ENCODE data around the gene ASAP3. TPM values are rescaled to one million over a fixed set of nuclear protein-coding genes. Genes with fewer than 3 reads are reported as not detected.

ASAP3 gene
- total and polyA plus RNA-seq, 2 of the 4 experiments (the other 2 are of a cell fraction), result 18.6 to 18.8 TPM

GRCh38 chr1:23481026-23481597, 2.9 kb downstream of the ASAP3 start:
- Histone ChIP-seq H3K56ac (ENCODE audit: extremely low read depth, insufficient read depth, low read length) (no peak overlapping the region), H3K79me1 (ENCODE audit: low read depth in 1 of 2, low read length in 2 of 2) (peaks cover 15 to 56% of the 10 kb centered on the region in 2 experiments), H3K9ac (ENCODE audit: low read depth, low read length) (no peak overlapping the region), H3K14ac (replicated peaks; ENCODE audit: low read depth, low read length) (no peak overlapping the region), H3K18ac (ENCODE audit: low read depth, low read length) (no peak overlapping the region), H3K4me1 (ENCODE audit: control insufficient read depth, insufficient read depth, low read length) (peaks cover 10% of the 10 kb centered on the region; the same call in 1 of the 2 replicates), H3K4me2 (ENCODE audit: low read depth, low read length) (no peak overlapping the region; the same call in 1 of the 2 replicates), H2AFZ (replicated peaks; ENCODE audit: low read length, poor library complexity) (no peak overlapping the region), H3K27me3 (ENCODE audit: control insufficient read depth, insufficient read depth, low read length) (no peaks in the 10 kb centered on the region; the same call in 1 of the 2 replicates), H4K20me1 (ENCODE audit: insufficient read depth, low read length) (peaks cover 4% of the 10 kb centered on the region; the same call in 1 of the 2 replicates), H2BK15ac (ENCODE audit: low read depth, low read length) (no peak overlapping the region), H3K4me3 (ENCODE audit: insufficient read depth, low read depth, low read length) (no peak overlapping the region), H3K4ac (ENCODE audit: low read depth, low read length) (no peak overlapping the region), H2AK5ac (ENCODE audit: low read depth, low read length) (no peak overlapping the region), H2BK120ac (ENCODE audit: low read depth, low read length) (no peak overlapping the region), H3K9me3 (ENCODE audit: control insufficient read depth, insufficient read depth, low read length) (no peaks in the 10 kb centered on the region), H4K91ac (ENCODE audit: insufficient read depth, low read depth, low read length) (no peak overlapping the region), H4K5ac (ENCODE audit: low read depth, low read length) (no peak overlapping the region), H3K23ac (ENCODE audit: low read depth, low read length) (0 out of 2 replicates have a peak overlapping the region, but pooled peaks have one; percentile 2), H2BK20ac (ENCODE audit: low read depth, low read length) (no peak overlapping the region), H3K27ac (ENCODE audit: insufficient read depth, low read length) (no peak overlapping the region), H3K9me1 (ENCODE audit: insufficient read depth, low read length) (peaks cover 8% of the 10 kb centered on the region; the same call in 1 of the 2 replicates), H4K8ac (ENCODE audit: low read depth in 2 of 2, low read length in 2 of 2) (no peak overlapping the region), H2BK5ac (ENCODE audit: low read depth, low read length, poor library complexity, severe bottlenecking) (no peak overlapping the region), H2AK9ac (replicated peaks; ENCODE audit: low read depth, low read length, poor library complexity) (no peak overlapping the region), H3K36me3 (ENCODE audit: control insufficient read depth, insufficient read depth, low read length) (0 out of 2 replicates have a peak, but pooled peaks cover 1% of the 10 kb centered on the region)
- no peak for DNase-seq
- TF ChIP-seq RFX5 (IDR thresholded peaks at IDR 0.05; ENCODE audit: low read depth, low read length) (no peak), USF2 (IDR thresholded peaks at IDR 0.05; ENCODE audit: low read depth, low read length) (no peak), RCOR1 (IDR thresholded peaks at IDR 0.05; ENCODE audit: insufficient replicate concordance, low read length) (no peak), MXI1 (IDR thresholded peaks at IDR 0.05; ENCODE audit: borderline replicate concordance, low read depth, low read length) (no peak), MAFK (IDR thresholded peaks at IDR 0.05; ENCODE audit: low read depth, low read length) (no peak), BHLHE40 (IDR thresholded peaks at IDR 0.05; ENCODE audit: low read depth, low read length) (no peak), SMC3 (IDR thresholded peaks at IDR 0.05; ENCODE audit: low read depth, low read length) (no peak)
- TF ChIP-seq, protein P1, sequence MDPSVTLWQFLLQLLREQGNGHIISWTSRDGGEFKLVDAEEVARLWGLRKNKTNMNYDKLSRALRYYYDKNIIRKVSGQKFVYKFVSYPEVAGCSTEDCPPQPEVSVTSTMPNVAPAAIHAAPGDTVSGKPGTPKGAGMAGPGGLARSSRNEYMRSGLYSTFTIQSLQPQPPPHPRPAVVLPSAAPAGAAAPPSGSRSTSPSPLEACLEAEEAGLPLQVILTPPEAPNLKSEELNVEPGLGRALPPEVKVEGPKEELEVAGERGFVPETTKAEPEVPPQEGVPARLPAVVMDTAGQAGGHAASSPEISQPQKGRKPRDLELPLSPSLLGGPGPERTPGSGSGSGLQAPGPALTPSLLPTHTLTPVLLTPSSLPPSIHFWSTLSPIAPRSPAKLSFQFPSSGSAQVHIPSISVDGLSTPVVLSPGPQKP (IDR thresholded peaks at IDR 0.05; ENCODE audit: borderline replicate concordance, low read depth, low read length), result no peak
- intact Hi-C loops (cut with micrococcal nuclease) (loop anchor here (5.0 kb wide), 1 partner anchor 139 kb away; the partner anchor contains the start of gene HNRNPR), dilution Hi-C loops (cut with HindIII; ENCODE audit: low sequenced_read_pairs, unreplicated experiment) (no loop called here), in situ Hi-C loops (cut with MboI; ENCODE audit: low sequenced_read_pairs) (no loop called here)
- ChIA-PET CTCF (no interaction called here), POLR2A (ENCODE audit: unreplicated experiment) (no interaction called here)
- ATAC-seq (ENCODE audit: low read depth), result no peak
- no CpG with 5 or more reads among the region's 7 CpGs for WGBS, 2 experiments (ENCODE audit: extremely low coverage in 2 of 2, insufficient read length in 1 of 2)
- BruUV-seq (replicated peaks), result no TSS peak
